HCT116 (cell line): ENCODE results near the gene PARP6.

Source experiments
- CEBPB ChIP-seq: IDR thresholded peaks from 2 replicates; pipeline ENCODE4 v1.6.1; 2012; ENCODE audit warnings: low read depth
- JUND ChIP-seq: IDR thresholded peaks from 2 replicates; pipeline ENCODE4 v1.6.1; 2012
- POLR2A ChIP-seq: IDR thresholded peaks from 2 replicates; pipeline ENCODE4 v1.7.0; 2011; ENCODE audit warnings: borderline replicate concordance; ENCODE audit not compliant: insufficient read depth, insufficient read length; ENCODE audit errors: extremely low read depth
- POLR2AphosphoS5 ChIP-seq: IDR thresholded peaks from 2 replicates; pipeline ENCODE4 v1.6.1; 2011; ENCODE audit warnings: mild to moderate bottlenecking, low read depth, low read length, moderate library complexity
- RAD21 ChIP-seq: IDR thresholded peaks from 2 replicates; pipeline ENCODE4 v1.6.1; 2012; ENCODE audit warnings: low read depth, mild to moderate bottlenecking
- SRF ChIP-seq: IDR thresholded peaks from 2 replicates; pipeline ENCODE4 v1.6.1; 2012; ENCODE audit warnings: low read depth
- TF ChIP-seq, protein P1 (sequence below): IDR thresholded peaks from 2 replicates; pipeline ENCODE4 v1.6.1; 2012; ENCODE audit warnings: low read depth
- TF ChIP-seq, protein P2 (sequence below), 3 experiments: fragments of 200-600 bp in 1 of 3; sonication (generic) in 1 of 3; IDR thresholded peaks in 2 of 3; conservative IDR thresholded peaks in 1 of 3; 2 replicates each; pipeline ENCODE4 v1.5.1; 2012 to 2017; ENCODE audit warnings: low read depth in 2 of 3, low read length in 2 of 3, antibody characterized with exemption in 1 of 3, borderline replicate concordance in 1 of 3, control low read depth in 1 of 3, mild to moderate bottlenecking in 1 of 3, mixed read lengths in 1 of 3, mixed run types in 1 of 3, moderate library complexity in 1 of 3; ENCODE audit not compliant: insufficient read depth in 1 of 3
- TF ChIP-seq, protein P3 (sequence below): IDR thresholded peaks from 2 replicates; pipeline ENCODE4 v1.6.1; 2012

DNA sequence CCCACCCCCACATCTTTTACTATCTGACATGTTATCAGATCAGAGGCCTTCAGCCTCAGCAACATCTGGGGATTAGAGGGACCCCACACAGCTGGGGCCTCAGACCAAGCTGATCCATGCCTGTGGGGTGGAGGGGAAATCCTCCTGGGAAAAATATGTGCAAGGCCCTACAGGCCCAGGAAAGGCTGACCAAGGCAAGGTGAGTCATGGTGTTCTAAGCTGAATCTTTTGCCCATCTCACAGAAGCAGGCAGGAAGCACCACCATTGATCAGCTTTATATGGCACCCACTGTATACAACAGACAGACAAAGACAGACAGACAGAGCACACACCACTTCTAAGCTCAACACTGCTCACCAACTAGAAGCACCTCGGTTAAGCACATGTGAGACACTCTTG lies 12.4 kb upstream of the PARP6 start:
- TF ChIP-seq, protein P1, sequence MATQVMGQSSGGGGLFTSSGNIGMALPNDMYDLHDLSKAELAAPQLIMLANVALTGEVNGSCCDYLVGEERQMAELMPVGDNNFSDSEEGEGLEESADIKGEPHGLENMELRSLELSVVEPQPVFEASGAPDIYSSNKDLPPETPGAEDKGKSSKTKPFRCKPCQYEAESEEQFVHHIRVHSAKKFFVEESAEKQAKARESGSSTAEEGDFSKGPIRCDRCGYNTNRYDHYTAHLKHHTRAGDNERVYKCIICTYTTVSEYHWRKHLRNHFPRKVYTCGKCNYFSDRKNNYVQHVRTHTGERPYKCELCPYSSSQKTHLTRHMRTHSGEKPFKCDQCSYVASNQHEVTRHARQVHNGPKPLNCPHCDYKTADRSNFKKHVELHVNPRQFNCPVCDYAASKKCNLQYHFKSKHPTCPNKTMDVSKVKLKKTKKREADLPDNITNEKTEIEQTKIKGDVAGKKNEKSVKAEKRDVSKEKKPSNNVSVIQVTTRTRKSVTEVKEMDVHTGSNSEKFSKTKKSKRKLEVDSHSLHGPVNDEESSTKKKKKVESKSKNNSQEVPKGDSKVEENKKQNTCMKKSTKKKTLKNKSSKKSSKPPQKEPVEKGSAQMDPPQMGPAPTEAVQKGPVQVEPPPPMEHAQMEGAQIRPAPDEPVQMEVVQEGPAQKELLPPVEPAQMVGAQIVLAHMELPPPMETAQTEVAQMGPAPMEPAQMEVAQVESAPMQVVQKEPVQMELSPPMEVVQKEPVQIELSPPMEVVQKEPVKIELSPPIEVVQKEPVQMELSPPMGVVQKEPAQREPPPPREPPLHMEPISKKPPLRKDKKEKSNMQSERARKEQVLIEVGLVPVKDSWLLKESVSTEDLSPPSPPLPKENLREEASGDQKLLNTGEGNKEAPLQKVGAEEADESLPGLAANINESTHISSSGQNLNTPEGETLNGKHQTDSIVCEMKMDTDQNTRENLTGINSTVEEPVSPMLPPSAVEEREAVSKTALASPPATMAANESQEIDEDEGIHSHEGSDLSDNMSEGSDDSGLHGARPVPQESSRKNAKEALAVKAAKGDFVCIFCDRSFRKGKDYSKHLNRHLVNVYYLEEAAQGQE = no peak
- TF ChIP-seq, protein P2, sequence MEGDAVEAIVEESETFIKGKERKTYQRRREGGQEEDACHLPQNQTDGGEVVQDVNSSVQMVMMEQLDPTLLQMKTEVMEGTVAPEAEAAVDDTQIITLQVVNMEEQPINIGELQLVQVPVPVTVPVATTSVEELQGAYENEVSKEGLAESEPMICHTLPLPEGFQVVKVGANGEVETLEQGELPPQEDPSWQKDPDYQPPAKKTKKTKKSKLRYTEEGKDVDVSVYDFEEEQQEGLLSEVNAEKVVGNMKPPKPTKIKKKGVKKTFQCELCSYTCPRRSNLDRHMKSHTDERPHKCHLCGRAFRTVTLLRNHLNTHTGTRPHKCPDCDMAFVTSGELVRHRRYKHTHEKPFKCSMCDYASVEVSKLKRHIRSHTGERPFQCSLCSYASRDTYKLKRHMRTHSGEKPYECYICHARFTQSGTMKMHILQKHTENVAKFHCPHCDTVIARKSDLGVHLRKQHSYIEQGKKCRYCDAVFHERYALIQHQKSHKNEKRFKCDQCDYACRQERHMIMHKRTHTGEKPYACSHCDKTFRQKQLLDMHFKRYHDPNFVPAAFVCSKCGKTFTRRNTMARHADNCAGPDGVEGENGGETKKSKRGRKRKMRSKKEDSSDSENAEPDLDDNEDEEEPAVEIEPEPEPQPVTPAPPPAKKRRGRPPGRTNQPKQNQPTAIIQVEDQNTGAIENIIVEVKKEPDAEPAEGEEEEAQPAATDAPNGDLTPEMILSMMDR (IDR thresholded peaks at IDR 0.05 in 2 of 3, conservative IDR thresholded peaks at IDR 0.05 in 1 of 3; ENCODE audit: borderline replicate concordance in 1 of 3, insufficient read depth in 1 of 3, low read depth in 2 of 3, low read length in 2 of 3) = no peak
- TF ChIP-seq SRF (no peak), RAD21 (no peak), CEBPB (no peak), POLR2AphosphoS5 (no peak), JUND (no peak), POLR2A (no peak)
- TF ChIP-seq, protein P3, sequence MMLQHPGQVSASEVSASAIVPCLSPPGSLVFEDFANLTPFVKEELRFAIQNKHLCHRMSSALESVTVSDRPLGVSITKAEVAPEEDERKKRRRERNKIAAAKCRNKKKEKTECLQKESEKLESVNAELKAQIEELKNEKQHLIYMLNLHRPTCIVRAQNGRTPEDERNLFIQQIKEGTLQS = no peak
